Stimulated activated naive CD4-positive, alpha-beta T cell treated with Interleukin-2 at 50 U/mL for 16 hours (primary cell): ENCODE results near the gene CRYBG1.

ENCODE experiments used
- DNase-seq: peaks from one replicate; lab custom pipeline; 2025; lab: John Stamatoyannopoulos, UW

The CRYBG1 gene

DNA sequence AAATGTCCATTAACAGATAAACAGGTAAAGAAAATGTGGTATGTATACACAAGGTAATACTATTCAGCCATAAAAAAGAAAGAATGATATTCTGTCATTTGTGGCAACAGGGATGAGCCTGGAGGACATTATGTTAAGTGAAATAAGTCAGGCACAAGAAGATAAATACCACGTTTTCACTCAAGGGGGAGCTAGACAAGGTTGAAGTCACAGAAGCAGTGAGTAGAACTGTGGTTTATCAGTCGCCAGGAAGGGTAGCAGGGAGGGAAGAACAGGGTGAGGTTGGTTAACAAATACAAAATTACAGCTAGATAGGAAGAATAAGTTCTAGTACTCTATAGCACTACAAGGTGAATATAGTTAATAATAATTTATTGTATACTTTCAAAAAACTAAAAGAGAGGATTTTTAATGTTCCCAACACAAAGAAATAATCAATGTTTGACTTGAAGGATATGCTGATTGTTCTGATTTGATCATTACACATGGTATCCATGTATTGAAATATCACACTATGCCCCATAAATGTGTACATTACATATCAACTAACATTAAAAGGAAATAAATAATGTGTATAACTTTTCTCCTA, 247.7 kb downstream of the CRYBG1 start:
- no peak for DNase-seq

DNA sequence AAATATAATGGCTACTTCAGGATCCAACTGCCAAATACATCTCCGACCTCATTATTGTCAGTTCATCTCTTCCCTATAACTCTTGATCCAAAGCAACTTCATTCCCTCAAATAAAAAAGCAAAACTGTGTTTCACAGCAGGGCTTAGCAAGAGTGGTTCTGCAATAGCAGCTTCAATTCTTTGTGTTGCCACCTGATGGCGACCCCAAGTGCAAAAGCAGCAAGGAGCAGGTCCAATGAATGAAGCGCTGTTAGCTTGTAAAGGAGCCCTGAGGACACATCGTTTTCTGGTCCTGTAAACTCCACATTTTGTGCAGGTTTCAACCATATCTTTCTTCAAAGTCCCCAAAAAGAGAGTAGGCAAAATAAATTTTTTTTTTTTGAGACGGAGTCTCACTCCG, 249.2 kb downstream of the CRYBG1 start:
- DNase-seq = no peak

GRCh38 chr6:106611030-106611429, 250.5 kb downstream of the CRYBG1 start:
- no peak for DNase-seq

GRCh38 chr6:106612671-106613416, 252.3 kb downstream of the CRYBG1 start:
- no peak for DNase-seq

- DNase-seq = no peak
Observed at GRCh38 chr6:106613590-106613989, 253.1 kb downstream of the CRYBG1 start.

DNA sequence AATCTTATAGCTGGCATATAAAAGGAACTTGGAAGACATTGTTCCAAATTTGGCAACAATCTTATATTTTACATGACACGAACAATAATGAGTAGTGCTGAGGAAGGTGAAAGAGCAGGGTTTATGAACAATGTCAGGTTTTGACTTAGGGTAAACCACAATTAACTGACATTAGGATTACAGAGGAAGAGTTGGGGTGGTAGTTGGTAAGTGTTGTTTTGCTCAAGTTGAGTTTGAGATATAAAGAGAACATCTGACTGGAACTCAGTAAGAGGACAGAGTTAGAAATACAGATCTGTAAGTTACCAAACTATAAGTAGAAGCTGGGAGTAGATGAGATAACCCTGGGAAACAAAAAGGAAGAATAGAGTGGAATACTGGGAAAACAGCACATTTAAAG, 253.6 kb downstream of the CRYBG1 start:
- no peak for DNase-seq

- no peak for DNase-seq
Observed at GRCh38 chr6:106614592-106615257, 254.2 kb downstream of the CRYBG1 start.

DNA sequence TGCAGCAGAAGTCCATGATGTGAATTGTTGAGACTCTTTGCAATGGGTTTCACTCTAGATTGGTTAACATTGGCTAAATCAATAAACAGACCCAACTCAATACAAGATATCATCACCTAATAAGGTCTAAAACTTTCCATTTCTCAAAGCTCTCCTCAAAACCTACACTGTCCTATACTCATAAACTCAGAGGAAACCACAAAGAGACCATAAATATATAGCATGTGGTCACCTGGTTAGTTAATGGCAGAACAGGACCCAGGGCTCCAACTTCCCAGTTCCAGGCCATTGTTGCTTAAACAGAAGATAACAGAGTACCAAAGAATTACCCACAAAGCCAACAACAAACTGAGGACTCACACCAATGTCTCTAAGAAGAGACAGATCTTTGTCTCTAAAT, 256.8 kb downstream of the CRYBG1 start:
- DNase-seq = no peak

DNA sequence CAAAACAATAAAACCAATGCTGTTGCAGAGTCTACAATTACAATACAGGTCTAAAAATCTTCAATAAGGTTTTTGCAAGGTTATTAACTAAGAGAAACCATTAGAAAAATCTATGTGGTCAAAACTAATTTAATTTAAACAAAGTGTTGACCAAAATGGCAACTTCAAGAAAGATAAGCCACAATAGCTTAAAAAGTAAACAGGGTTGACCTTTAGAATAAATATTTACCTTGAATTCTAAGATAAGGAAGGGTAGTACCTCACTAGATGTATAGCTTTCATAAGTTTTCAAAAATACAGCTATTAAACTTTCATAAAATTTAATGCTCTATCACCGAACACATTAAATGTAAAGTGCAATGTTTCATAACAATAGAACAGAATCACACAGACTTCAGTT, 257.3 kb downstream of the CRYBG1 start:
- DNase-seq = no peak

DNA sequence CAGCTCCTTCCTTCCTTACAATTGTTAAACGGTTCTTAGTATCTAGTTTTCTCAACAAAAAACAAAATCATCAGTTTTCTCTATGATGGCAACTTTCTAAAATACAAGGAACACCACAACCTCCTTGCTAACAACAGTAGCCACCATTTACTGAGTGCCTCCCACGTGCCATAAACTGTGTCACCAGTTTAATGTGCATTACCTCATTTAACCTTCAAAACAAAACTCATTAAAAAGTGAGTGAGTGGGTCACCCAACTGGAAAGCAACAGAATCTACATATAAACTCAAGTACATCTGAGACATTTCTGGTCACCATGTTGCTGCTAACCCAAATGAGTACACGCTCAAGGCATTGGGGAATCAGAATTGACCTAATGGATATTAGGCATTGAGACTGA, 257.8 kb downstream of the CRYBG1 start:
- DNase-seq = no peak

DNA sequence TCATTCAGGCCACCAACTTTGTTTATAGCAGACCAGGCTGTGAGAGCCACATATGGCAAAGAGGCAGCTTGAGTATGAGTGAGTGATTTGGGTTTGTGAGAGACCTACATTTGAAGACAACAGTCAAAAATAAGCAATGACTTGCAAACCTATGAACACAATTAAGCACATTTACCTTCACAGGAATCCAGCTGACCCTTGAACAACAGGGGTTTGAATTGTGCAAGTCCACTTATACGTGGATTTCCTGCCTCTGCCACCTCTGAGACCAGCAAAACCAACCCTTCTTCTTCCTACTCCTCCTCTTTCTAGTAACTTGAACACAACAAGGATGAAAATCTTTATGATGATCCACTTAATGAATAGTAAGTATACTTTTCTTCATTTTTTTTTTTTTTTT, 258.7 kb downstream of the CRYBG1 start:
- no peak for DNase-seq

DNA sequence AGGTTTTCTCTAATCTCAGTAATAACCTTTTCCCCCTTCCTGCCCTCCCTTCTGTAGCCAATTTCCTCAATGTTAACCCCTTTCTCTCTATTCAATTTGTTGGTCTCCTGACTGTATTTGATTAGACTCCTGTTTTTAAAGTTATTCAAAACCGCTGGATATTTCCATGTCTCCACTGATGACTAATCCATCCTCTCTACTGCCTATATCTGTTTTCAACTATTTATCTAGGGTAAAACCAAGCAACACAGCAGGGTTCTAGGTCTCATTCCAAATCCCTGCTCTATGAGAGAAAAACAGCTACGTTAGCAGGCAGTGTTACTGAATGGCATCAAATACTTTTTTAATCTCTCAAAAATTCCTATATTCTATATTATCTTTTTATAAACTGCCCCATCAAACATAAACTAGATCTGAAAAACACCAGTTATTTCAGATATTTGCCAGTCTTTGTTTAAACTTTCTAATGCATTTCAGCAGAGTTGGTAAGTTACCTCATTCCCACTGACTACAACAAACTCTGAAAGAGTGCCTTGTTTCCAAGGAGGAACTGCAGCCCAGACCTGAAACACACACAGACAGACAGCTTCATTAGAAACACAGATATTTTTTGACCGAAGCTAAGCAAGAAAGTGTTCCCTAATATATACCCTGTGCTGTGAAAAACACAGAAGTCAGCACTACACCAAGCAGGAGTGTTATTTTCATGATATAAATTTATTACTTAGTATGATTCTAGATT, 260.6 kb downstream of the CRYBG1 start:
- no peak for DNase-seq
